GM20431 (cell line): Measurements from ENCODE around the gene RIN3.

ENCODE experiments used
- in situ Hi-C: fragments of 300-500 bp; cut with MseI, MboI; formaldehyde crosslinking; loops from one replicate; pipeline ENCODE4 v1.15.0; 2020; ENCODE audit warnings: low sequenced_read_pairs; ENCODE audit not compliant: unreplicated experiment

Gene RIN3

DNA sequence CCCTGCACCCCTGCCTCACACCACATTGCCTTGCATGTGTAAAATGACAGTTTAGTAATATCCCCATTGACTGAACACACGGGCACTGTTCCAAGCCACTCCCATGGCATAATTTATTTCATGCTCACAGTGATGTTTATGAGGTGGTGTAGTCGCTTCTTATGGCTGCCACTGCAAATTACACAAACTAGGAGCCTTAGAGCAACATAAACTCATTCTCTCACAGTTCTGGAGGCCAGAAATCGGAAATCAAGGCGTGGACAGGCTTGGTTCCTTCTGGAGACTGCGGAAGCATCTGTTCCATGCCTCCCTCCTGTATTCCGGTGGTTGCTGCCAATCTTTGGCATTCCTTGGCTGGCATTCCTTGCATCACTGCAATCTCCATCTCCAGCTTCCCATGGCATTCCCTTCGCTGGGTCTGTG is 97.3 kb downstream of the RIN3 start:
- in situ Hi-C loops = no loop called here

DNA sequence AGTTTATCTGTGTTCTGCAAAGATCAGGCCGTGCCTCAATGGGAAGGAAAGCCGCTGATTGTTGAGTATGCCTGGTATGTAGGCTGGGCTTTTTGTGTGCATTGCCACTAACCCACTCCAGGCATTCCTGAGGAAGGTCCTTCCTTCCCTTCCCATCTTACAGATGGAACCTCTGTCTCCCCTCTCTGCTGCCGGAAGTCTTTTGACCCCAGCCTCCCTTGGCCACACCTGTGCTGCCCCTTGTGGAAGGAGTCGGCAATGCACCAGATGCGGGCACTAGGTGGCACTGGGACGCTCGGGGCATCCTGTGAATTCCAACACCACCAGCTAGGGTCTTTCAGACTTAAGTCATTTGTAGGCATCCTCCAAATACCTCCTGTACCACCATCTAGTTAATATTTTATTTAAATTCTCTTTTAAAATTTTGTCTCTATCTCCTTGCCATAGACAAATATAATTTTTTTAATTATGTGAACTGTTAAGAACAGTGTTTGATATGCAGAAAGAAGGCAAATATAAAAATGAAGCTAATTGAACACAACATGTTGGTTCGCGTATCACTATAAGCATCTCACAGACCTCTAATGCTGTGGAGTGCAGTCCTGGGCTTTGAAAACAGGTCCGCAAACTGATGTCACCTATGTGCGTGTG is 99.6 kb downstream of the RIN3 start:
- in situ Hi-C loops = no loop called here

DNA sequence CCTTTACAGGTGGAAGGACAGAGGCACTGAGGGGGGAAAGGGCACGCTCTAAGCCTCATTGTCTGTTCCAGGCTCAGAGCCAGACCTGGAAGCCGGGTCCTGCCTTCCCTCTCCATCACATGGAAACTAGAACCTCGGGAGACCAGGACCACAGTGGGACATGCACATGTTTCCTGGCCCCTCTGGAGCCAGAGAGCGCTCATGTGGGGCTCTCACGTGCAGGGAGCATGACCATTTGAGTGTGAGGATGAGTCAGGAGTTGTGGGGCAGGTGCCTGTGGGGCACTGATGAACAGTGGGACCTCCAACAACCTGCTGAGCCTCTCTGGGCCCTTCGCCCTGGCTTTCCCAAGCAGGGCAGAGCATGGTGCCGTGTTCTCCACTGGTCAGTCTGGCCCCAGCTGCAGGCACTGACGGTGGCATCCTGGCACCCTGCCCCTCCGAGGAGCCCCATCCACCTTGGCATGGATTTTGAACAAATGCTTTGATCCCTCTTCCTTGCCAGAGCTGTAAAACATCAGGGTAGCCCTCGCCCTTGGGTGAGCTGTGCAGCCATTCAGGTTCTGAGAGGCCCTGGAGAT is 100.2 kb downstream of the RIN3 start:
- in situ Hi-C loops = no loop called here

DNA sequence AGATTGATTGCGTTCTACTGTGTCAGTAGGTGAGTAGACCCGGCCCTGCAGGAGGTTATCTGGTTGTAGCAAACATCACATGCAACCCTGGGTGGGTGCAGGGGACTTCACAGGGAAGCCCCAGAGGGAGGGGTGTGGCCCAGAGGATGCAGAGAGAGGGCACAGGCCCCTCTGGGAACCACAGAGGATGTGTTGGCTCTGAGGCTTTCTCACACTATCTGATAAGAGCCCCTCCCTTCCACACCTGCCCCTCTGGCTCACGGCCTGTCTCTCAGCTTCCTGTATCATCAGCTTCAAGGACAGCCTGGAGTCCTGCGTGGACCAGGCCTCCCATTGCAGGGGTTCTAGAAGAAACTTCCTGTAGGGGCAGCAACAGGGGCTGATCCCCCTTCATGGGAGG is 101.9 kb downstream of the RIN3 start:
- in situ Hi-C loops = no loop called here

DNA sequence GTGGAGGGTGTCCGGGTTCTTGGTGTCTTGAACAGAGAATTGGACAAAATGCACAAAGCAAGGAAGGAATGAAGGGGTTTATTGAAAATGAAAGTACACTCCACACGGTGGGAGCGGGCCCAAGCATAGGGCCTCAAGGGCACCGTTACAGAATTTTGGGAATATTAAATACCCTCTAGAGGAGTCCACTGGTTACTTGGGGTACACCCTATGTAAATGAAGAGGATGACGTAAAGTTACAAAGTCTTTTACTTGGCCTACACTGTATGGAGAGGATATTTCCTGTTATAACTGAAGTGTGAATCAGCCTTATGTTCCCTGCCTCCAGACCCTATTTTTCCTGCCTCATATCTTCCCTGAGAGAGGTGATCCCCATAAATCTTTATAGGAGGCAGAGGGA is 102.6 kb downstream of the RIN3 start:
- in situ Hi-C loops = no loop called here

DNA sequence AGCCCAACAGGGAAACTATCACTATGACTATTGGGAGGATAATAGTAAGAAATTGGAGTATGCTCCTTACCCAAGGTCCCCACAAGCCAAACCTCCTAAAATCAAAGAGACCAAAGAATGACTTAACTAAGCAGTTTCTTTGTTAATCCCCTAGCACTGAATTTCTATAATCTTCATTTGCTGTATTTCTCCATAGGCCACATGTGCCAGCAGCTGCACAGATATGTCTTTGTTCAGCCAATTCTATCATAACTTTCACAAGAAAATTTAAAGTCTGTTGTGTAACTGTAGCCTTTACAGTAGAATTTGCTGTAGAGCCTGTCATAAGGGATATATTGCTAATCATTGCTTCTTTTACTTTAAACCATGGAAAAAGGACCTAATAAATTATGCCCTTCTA is 104.0 kb downstream of the RIN3 start:
- in situ Hi-C loops = no loop called here

DNA sequence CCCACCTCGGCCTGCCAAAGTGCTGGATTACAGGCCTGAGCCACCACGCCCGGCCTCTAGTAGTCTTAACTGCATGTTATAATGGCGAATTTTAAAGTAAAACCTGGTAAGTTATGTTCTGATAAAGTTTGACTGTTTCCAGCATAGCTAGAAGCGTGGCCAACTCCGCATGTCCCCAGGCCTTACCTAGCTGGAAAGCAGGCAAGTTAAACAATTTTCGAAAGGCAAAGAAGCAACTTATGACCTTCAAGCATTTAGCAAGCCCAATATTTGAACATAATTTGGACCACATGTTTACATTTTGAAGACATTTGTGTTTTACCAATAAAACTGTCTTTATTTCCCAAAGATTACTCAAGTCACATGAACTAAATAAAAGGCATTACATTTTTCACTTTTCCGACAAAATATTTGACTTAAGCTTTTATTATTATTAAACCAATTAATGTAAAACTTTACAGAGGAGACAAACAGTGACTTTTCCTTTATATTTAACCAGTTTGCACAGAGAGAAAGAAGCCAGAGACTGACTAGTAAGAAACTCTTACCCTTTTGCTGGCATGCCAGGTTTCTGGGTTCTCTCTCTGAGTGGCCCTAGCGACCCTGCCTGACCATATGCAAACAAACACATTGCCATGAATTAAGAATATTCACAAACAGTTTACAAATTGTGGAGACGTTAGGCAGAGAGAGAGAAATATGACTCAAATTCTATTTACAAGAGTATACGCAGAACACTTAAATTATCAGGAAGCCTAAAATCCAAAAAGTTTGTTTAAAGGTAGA is 106.3 kb downstream of the RIN3 start:
- in situ Hi-C loops = no loop called here

DNA sequence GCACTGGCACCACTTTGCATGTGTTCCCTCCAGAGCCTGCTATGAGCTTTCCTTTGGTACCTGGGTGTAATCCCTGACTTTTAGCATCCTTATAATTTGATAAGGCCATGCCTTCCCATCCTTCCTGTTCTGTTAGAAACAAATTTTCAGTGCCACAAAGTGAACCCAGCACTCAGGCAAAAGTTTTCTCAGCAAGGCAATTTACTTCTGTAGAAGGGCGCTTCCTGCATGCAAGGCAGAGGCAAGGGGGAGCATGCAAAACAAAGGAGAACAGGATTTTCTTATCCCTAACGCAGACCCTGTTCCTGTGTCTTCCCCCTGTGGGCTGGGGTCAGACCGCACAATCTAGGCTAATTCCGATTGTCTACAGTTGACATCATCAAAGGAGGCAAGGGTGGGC is 108.7 kb downstream of the RIN3 start:
- in situ Hi-C loops = no loop called here

DNA sequence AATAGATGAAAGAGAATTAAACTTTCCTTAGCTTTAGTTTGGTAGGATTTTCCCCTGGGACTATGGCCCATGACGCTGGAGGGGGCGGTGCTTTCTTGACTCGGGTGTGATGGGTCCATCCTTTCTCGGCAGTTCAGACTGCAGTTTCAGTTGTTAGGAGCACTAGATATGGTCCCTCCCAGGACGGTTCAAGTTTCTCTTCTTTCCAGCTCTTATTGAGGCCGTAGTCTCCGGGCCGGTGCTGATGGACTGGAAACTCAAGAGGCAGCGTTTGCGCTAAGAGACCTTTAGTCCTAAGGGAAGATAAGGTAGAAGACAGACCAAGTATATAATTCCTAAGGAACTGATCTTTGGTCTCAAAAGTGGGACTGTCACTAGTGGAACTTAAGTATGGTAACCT is 111.2 kb downstream of the RIN3 start:
- in situ Hi-C loops = no loop called here

DNA sequence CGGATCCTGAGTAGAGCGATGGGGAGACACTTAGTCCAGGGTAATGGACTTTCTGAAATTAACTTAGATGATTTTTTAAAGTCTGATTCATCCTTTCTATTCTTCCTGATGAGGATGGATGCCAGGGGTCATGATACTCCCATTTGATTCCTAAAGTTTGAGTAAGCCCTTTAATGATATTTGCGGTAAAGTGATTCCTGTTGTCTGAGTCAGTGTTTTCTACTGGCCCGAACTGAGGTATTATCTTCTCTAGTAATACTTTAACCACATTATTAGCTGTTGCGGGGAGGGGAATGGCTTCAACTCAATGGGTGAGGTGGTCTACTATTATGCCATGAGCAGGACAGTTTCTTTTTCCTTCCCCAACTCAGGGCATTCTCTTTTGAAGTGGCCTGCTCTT is 111.6 kb downstream of the RIN3 start:
- in situ Hi-C loops = no loop called here

DNA sequence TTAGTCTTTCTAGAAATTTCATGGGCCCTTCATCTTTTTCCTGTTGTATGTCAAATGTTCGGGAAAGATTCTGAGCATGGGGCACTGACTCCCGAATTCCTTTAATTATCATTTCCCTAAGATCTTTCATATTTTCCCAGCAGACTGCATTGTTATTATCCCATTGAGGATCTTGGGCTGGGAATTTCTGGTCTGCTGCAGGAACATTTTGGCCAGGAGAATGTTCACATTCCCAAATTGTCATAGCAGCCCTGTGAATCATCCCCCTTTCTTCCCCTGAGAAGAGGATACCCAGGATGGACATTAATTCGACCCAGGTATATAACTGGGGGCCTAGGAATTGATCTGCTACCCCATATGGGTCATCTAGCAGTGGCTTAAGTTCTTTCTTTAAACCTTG is 112.5 kb downstream of the RIN3 start:
- in situ Hi-C loops = no loop called here

DNA sequence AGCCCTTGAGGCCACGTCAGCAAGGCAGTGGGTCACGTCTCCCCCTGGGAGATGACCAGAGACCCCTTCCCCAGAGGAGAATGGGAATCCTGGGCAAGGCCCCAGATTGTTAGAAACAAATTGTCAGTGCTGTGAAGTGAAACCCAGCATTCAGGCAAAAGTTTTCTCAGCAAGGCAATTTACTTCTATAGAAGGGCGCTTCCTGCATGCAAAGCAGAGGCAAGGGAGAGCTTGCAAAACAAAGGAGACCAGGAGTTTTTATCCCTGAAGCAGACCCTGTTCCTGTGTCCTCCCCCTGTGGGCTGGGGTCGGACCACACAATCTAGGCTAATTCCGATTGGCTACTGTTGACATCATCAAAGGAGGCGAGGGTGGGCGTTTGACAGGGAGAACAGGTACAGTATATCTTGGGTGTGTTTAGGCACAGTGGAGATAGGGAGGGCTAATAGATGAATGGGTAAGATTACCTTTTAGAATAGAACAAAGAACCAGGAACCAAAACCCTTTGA is 114.2 kb downstream of the RIN3 start:
- in situ Hi-C loops = no loop called here

DNA sequence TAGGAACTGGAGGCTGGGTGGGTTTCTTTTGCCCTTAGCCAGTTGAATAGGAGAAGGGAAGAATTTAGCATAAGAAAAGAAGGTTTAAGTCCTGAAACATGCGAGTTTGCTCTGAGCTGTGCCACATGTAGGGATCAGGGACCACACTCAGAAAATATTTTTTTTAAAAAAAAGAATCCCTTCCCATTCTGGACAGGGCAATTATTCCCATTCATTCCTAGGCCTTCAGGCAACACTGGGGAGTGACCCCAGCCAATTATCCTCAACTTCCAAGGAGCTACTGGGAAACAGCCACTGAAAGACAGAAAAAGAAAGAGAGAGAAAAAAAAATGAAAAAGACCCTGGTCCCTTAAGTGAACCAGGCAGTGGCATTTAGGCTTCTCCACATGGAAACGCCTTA is 115.1 kb downstream of the RIN3 start:
- in situ Hi-C loops = no loop called here

DNA sequence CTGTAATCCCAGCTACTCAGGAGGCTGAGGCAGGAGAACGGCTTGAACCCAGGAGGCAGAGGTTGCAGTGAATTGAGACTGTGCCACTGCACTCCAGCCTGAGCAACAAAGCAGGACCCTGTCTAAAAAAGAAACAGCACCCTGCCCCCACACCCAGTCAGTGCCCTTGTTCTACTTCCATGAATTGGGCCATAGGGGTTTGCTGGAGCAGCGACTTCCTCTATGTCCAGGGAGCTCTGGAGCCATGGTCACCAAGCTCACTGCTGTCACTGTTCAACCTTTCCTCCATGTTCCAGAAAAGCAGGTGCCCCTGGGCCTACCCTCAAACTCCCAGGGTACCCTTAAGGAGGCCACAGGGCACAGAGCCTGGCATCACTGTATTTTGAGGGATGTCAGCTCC is 116.8 kb downstream of the RIN3 start:
- in situ Hi-C loops = no loop called here

DNA sequence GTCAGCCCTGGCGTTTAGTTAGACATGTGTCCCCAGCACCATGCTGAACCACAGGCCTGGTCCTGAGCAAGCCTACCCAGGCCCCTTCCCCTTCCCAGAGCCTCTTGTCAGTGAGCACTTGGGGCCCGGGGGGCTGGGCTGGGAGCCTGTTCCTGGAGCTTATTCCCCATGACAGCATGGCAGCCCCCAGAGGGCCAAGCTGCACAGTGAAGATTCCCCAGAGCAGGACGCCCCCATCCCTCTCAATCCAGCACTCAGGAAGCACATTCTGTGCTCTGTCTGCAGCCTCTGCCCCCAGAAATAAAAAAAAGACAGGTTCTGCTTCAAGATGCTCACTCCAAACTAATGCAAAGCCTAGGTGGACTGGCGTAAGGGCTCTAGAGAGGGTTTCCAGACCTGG is 117.5 kb downstream of the RIN3 start:
- in situ Hi-C loops = no loop called here

DNA sequence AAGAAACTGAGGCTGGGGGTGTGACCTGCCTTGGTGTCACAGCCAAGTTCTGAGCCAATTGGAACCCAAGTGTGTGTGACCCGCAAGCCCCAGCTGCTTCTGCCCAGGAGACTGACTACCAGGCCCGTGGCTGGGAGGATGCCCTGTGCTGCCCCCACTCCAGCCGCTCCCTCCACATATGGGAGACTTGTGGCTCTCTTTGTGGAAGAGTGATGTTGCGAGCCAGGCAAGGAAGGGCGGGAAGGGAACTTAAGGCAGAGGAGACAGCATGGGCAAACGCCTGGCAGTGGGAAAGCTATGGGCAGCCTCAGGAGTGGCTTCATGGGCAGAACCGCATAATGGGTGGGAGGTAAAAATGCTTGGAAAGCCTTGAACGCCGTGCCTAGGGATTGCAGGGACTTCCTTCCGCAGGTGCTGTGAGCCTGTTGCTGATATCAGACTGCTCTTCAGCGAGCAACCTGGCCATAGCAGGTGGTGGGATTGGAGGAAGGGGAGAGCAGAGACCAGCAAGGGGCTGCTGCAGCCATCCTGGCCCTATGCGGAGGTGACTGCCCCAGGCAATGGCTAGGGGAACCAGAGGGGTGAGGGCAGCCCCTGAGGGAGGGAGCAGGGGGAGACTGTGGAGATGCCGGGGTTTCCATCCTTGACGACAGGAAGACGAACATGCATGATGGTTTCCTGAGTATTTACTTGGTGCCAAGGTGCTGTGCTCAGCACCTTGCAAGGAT is 119.1 kb downstream of the RIN3 start:
- in situ Hi-C loops = no loop called here

DNA sequence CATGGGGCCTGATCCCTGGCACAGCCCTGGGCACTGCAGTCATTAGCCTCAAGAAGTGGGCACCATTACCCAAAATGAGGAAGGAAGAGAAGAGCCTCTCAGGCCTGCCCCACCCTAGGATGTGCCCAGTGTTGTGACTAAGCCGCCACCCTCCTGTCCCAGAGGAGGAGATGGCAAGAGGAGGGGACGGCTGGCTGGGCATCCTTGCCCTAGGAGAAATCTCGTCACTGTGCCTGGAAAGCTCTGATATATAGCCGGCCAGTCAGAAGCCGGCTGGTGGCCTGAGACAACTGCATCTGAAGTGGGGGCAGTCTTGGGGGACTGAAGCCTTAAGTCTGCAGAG is 119.7 kb downstream of the RIN3 start:
- in situ Hi-C loops = no loop called here

DNA sequence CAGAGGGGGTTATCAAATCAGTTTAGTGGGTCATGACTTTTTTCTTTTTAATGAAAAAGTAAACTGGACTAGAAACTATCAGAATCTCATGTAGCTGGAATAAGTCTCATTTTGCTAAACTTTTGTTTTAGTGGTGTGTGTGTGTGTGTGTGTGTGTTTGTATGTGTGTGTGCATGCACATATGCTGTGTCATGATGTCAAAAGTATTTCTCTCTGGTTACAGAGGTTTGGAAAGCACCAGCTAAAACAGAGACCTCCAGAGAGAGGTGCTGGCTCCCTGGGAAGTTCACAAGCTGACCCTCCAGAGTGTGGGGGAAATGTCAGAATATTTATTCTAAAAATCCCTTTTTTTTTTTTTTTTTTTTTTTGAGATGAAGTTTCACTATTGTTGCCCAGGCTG is 120.1 kb downstream of the RIN3 start:
- in situ Hi-C loops = no loop called here

DNA sequence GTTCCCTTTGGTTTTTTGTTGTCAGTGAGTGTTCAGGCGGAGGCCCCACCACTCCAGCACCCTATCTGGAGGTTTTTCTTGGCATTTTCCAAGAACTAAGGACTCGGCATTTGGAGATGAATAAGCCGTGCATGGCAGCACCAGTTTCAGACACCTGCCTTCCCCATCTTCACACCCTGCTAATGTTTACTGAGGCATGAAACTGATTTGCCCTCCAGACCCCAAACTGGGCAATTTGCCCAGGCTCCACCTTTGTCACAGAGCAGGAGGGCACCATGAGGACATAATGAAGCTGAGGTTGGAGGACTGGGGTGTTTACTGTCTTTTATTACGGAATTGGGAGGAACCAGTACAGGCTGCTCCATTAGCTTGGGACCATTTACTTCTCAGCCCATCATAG is 121.5 kb downstream of the RIN3 start:
- in situ Hi-C loops = no loop called here

DNA sequence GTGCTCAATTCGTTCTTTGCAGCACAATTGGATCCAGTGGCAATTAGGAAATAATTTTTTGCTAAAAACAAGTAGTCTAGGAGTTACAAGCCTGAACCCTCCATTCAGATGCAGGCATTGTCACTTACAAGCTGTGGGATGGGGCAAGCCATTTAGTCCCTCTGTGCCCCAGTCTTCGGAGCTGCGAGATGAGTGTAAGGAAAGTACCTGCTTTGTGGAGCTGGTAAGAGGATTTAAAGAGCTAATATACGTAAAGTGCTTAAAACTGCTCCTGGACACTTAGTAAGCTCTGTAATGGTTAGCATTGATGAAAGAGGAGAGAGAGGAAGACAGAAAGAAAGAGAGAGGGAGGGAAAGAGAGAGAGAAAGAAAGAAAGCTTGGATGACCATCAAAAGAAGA is 122.3 kb downstream of the RIN3 start:
- in situ Hi-C loops = no loop called here

DNA sequence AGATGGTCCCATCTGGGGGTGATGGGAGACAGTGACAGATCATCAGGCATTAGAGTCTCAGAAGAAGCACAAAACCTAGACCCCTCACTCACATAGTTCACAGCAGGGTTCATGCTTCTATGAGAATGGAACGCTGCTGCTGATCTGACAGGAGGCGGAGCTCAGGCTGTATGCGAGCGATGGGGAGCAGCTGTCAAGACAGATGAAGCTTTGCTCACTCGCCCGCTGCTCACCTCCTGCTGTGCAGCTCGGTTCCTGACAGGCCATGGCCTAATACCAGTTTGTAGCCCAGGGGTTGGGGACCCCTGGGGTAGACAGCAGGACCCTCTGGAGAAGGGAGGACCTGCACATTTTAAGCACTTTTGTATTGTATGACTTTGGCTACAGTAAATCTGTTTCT is 123.6 kb downstream of the RIN3 start:
- in situ Hi-C loops = no loop called here
